Mesodermal cell (in vitro differentiated cells): ENCODE data around the gene ADGRV1.
"Not testable (repeated sequence)": the region's sequence is repeated elsewhere in the genome, so short reads cannot be mapped to it uniquely, and the experiment has no call there.

Experiments used
- H3K27ac ChIP-seq: 2 replicates; pipeline ENCODE4 v1.7.0; 2013; ENCODE audit warnings: mild to moderate bottlenecking, low read depth, low read length, moderate library complexity; ENCODE audit not compliant: severe bottlenecking
- H3K36me3 ChIP-seq: 2 replicates; pipeline ENCODE4 v1.7.1; 2013; ENCODE audit warnings: mild to moderate bottlenecking, low read length, moderate library complexity; ENCODE audit not compliant: control insufficient read depth, insufficient read depth
- H3K4me1 ChIP-seq: one replicate; pipeline ENCODE4 v1.7.1; 2013; ENCODE audit warnings: mild to moderate bottlenecking, low read length; ENCODE audit not compliant: insufficient read depth, control insufficient read depth, poor library complexity, severe bottlenecking
- H3K4me3 ChIP-seq: 2 replicates; pipeline ENCODE4 v1.7.0; 2013; ENCODE audit warnings: low read length, control low read depth, mild to moderate bottlenecking; ENCODE audit not compliant: insufficient read depth, poor library complexity, severe bottlenecking; ENCODE audit errors: extremely low read depth
- H3K9me3 ChIP-seq: 2 replicates; pipeline ENCODE4 v1.7.1; 2013; ENCODE audit warnings: mild to moderate bottlenecking, low read length, moderate library complexity; ENCODE audit not compliant: control insufficient read depth
- WGBS, 2 experiments: methylation state at CpG; one replicate each; pipeline ENCODE4 v1.1.5; 2013; ENCODE audit warnings: missing lambda C conversion rate in 2 of 2; ENCODE audit not compliant: insufficient coverage in 2 of 2; 5-methylcytosine and 5-hydroxymethylcytosine counted together

ADGRV1 gene

GRCh38 chr5:90718387-90718786 lies 159.8 kb downstream of the ADGRV1 start:
- no peaks in the 10 kb centered on the region for H3K36me3 ChIP-seq
- H3K4me3 ChIP-seq = no peak overlapping the region
- H3K27ac ChIP-seq = no peak overlapping the region
- no peaks in the 10 kb centered on the region for H3K9me3 ChIP-seq
- no peaks in the 10 kb centered on the region for H3K4me1 ChIP-seq

- Histone ChIP-seq H3K27ac (no peak overlapping the region), H3K4me1 (no peaks in the 10 kb centered on the region), H3K9me3 (no peaks in the 10 kb centered on the region), H3K4me3 (no peak overlapping the region), H3K36me3 (no peaks in the 10 kb centered on the region)
- 88 to 100% methylated on average over 1 of the region's 1 CpG for WGBS, 2 experiments
Observed at GRCh38 chr5:90739567-90739966, 181.0 kb downstream of the ADGRV1 start.

- Histone ChIP-seq H3K4me1 (no peaks in the 10 kb centered on the region), H3K4me3 (no peak overlapping the region), H3K36me3 (no peaks in the 10 kb centered on the region), H3K9me3 (no peaks in the 10 kb centered on the region), H3K27ac (no peak overlapping the region)
- WGBS, 2 experiments = 80 to 92% methylated on average over 3 of the region's 4 CpGs
Observed at GRCh38 chr5:90740244-90740799, 181.7 kb downstream of the ADGRV1 start.

- H3K27ac ChIP-seq = no peak overlapping the region
- 100% methylated on average over 1 of the region's 2 CpGs; no CpG with 5 or more reads in 1 of the 2 experiments for WGBS, 2 experiments
- H3K4me3 ChIP-seq = no peak overlapping the region
- no peaks in the 10 kb centered on the region for H3K4me1 ChIP-seq
- H3K9me3 ChIP-seq = peaks cover 4% of the 10 kb centered on the region
- peaks cover 6% of the 10 kb centered on the region for H3K36me3 ChIP-seq
Observed at GRCh38 chr5:90741022-90741564, 182.5 kb downstream of the ADGRV1 start.

GRCh38 chr5:90746119-90746518 lies 187.5 kb downstream of the ADGRV1 start:
- Histone ChIP-seq H3K4me1 (no peaks in the 10 kb centered on the region), H3K4me3 (no peak overlapping the region), H3K27ac (no peak overlapping the region), H3K36me3 (peaks cover 6% of the 10 kb centered on the region), H3K9me3 (peaks cover 4% of the 10 kb centered on the region)
- no CpG with 5 or more reads among the region's 1 CpG for WGBS, 2 experiments

- H3K9me3 ChIP-seq = peaks cover 4% of the 10 kb centered on the region
- no peaks in the 10 kb centered on the region for H3K4me1 ChIP-seq
- H3K27ac ChIP-seq = no peak overlapping the region
- H3K4me3 ChIP-seq = no peak overlapping the region
- peaks cover 6% of the 10 kb centered on the region for H3K36me3 ChIP-seq
- WGBS, 2 experiments = 88% methylated on average over 2 of the region's 3 CpGs; no CpG with 5 or more reads in 1 of the 2 experiments
Observed at GRCh38 chr5:90747175-90747574, 188.6 kb downstream of the ADGRV1 start.

GRCh38 chr5:90747693-90748092 lies 189.1 kb downstream of the ADGRV1 start:
- peaks cover 4% of the 10 kb centered on the region for H3K9me3 ChIP-seq
- peaks cover 6% of the 10 kb centered on the region for H3K36me3 ChIP-seq
- H3K4me3 ChIP-seq = no peak overlapping the region
- no peaks in the 10 kb centered on the region for H3K4me1 ChIP-seq
- no peak overlapping the region for H3K27ac ChIP-seq
- 48 to 76% methylated on average over 2 of the region's 2 CpGs for WGBS, 2 experiments

- no peaks in the 10 kb centered on the region for H3K9me3 ChIP-seq
- no peaks in the 10 kb centered on the region for H3K36me3 ChIP-seq
- H3K4me3 ChIP-seq = no peak overlapping the region
- H3K4me1 ChIP-seq = no peaks in the 10 kb centered on the region
- WGBS, 2 experiments = no CpG with 5 or more reads among the region's 2 CpGs
- H3K27ac ChIP-seq = no peak overlapping the region
Observed at GRCh38 chr5:90759119-90759518, 200.5 kb downstream of the ADGRV1 start.

GRCh38 chr5:90767710-90768109 lies 209.1 kb downstream of the ADGRV1 start:
- 87 to 100% methylated on average over 1 to 3 of the region's 3 CpGs for WGBS, 2 experiments
- no peaks in the 10 kb centered on the region for H3K9me3 ChIP-seq
- H3K36me3 ChIP-seq = no peaks in the 10 kb centered on the region
- H3K4me3 ChIP-seq = no peak overlapping the region
- H3K27ac ChIP-seq = no peak overlapping the region
- H3K4me1 ChIP-seq = no peaks in the 10 kb centered on the region

GRCh38 chr5:90770006-90770541 lies 211.5 kb downstream of the ADGRV1 start:
- H3K36me3 ChIP-seq, H3K4me1 ChIP-seq: not testable (repeated sequence)
- WGBS, 2 experiments = 83% methylated on average over 1 of the region's 4 CpGs; no CpG with 5 or more reads in 1 of the 2 experiments

GRCh38 chr5:90777959-90778358 lies 219.4 kb downstream of the ADGRV1 start:
- 87 to 96% methylated on average over 6 of the region's 6 CpGs for WGBS, 2 experiments
- no peaks in the 10 kb centered on the region for H3K4me1 ChIP-seq
- no peaks in the 10 kb centered on the region for H3K36me3 ChIP-seq
- H3K27ac ChIP-seq = no peak overlapping the region
- H3K9me3 ChIP-seq = no peaks in the 10 kb centered on the region
- no peak overlapping the region for H3K4me3 ChIP-seq

More at GRCh38 chr5:90770006-90770541, 211.5 kb downstream of the ADGRV1 start:
- H3K4me3 ChIP-seq, H3K9me3 ChIP-seq, H3K27ac ChIP-seq: not testable (repeated sequence)
